Upper lobe of right lung (tissue), 1 donor: Measurements from ENCODE around the gene NDUFA13. TPM values are rescaled to one million over a fixed set of nuclear protein-coding genes. Genes with fewer than 3 reads are reported as not detected.

Source experiments
- ATAC-seq: fragments of 200-7000 bp; cut with Tn5 transposase; one replicate; pipeline ENCODE4 v1.9.1; 2020; ENCODE audit warnings: mild to moderate bottlenecking, moderate library complexity
- DNase-seq: peaks from one replicate; pipeline ENCODE4 v3.0.0-alpha.2; 2020
- H3K27ac ChIP-seq: fragments of 200-600 bp; one replicate; pipeline ENCODE4 v1.8.0; 2022
- H3K27me3 ChIP-seq: fragments of 200-600 bp; one replicate; pipeline ENCODE4 v1.8.0; 2022; ENCODE audit warnings: mild to moderate bottlenecking
- H3K36me3 ChIP-seq: fragments of 200-600 bp; one replicate; pipeline ENCODE4 v1.8.0; 2022
- H3K4me1 ChIP-seq: fragments of 200-600 bp; one replicate; pipeline ENCODE4 v1.8.0; 2022
- H3K4me3 ChIP-seq: fragments of 200-600 bp; one replicate; pipeline ENCODE4 v1.8.0; 2022; ENCODE audit warnings: mild to moderate bottlenecking
- H3K9me3 ChIP-seq: fragments of 200-600 bp; one replicate; pipeline ENCODE4 v1.8.0; 2022
- CTCF ChIP-seq: fragments of 200-600 bp; IDR thresholded peaks from one replicate; pipeline ENCODE4 v1.8.0; 2022; ENCODE audit warnings: antibody characterized with exemption
- intact Hi-C: fragments of 100-400 bp; cut with DNase I; formaldehyde crosslinking; loops from one replicate; pipeline ENCODE4 v1.11.0; 2022
- total RNA-seq: library from RNA; stranded (reverse); fragmentation: NEBNext Ultra II Directional; extraction: Animal tissue kit (Norgen Biotek cat#: 25700); gene quantifications from one replicate; pipeline ENCODE4 v1.2.1, GENCODE V29; 2021
- donor health status: DM: no; HTN: yes; CAD: no; lungs with severe emphysema.

Gene NDUFA13
- total RNA-seq, 1 donor from 2014 or later, result 207 TPM

DNA sequence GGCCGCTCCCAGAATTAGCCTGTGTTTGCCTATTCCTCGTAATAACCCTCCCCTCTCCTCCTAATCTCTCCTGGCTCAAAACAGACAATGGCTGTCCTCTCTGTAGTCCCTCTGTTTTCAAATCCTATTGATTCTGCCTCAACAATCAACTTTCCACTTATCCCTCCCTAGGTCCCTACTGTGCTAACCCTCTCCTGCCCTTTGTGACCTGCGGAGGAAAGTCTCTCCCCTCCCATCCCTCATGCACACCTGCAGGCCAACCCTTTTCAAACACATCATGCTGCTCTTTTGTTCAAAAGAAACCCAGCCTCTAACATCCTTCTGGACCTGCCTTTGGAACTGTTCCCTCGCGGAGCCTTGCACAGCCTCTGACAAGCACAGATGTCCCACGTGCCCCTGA lies 59.4 kb downstream of the NDUFA13 start:
- H3K9me3 ChIP-seq, result no peaks in the 10 kb centered on the region
- no peaks in the 10 kb centered on the region for H3K4me1 ChIP-seq
- TF ChIP-seq CTCF, result no peak
- ATAC-seq (no peak), DNase-seq (no peak)
- no peaks in the 10 kb centered on the region for H3K36me3 ChIP-seq
- H3K4me3 ChIP-seq, result no peak overlapping the region
- H3K27me3 ChIP-seq, result no peaks in the 10 kb centered on the region
- intact Hi-C loops, result no loop called here
- H3K27ac ChIP-seq, result no peak overlapping the region

Other genes starting within 250 kb of the NDUFA13 start
- 1.4 TPM for gene TM6SF2, start 242.9 kb upstream of the NDUFA13 start, total RNA-seq
- gene SUGP1, start 195.7 kb upstream of the NDUFA13 start, total RNA-seq, result 40.1 TPM
- gene MAU2, start 195.4 kb upstream of the NDUFA13 start, total RNA-seq, result 60.5 TPM
- gene GATAD2A, start 110.5 kb upstream of the NDUFA13 start, total RNA-seq, result 85.8 TPM
- gene TSSK6, start 677 bp upstream of the NDUFA13 start, total RNA-seq, result 1.8 TPM
- gene YJEFN3, start 12.7 kb downstream of the NDUFA13 start, total RNA-seq, result 6.4 TPM
- gene CILP2, start 22.0 kb downstream of the NDUFA13 start, total RNA-seq, result 0.41 TPM
- 3.4 TPM for gene PBX4, start 102.5 kb downstream of the NDUFA13 start, total RNA-seq
- 23.5 TPM for gene LPAR2, start 112.0 kb downstream of the NDUFA13 start, total RNA-seq
- gene GMIP, start 127.4 kb downstream of the NDUFA13 start, total RNA-seq, result 37.3 TPM
- 55.5 TPM for gene ATP13A1, start 147.5 kb downstream of the NDUFA13 start, total RNA-seq
- gene ZNF101, start 152.6 kb downstream of the NDUFA13 start, total RNA-seq, result 11.1 TPM
- gene ZNF14, start 216.9 kb downstream of the NDUFA13 start, total RNA-seq, result 6.4 TPM